Activated CD4-positive, alpha-beta T cell treated with anti-CD3 and anti-CD28 coated beads for 36 hours (primary cell): ENCODE results near the gene AMACR. TPM values are rescaled to one million over a fixed set of nuclear protein-coding genes. Genes with fewer than 3 reads are reported as not detected.

Experiments used
- ATAC-seq: fragments of 200-7000 bp; cut with Tn5 transposase; one replicate; pipeline ENCODE4 v1.10.0; 2021; ENCODE audit warnings: mild to moderate bottlenecking, moderate library complexity
- CTCF ChIA-PET: fragments of 350-600 bp; sonication (Branson Sonifier 250); formaldehyde crosslinking; loops from one replicate; lab custom pipeline; 2021; ENCODE audit warnings: antibody characterized with exemption; lab: Charles Lee
- POLR2A ChIA-PET: fragments of 350-600 bp; sonication (Branson Sonifier 250); formaldehyde crosslinking; loops from one replicate; lab custom pipeline; 2021; ENCODE audit warnings: antibody characterized with exemption, inconsistent platforms; lab: Charles Lee
- DNase-seq: peaks from one replicate; pipeline ENCODE4 v3.0.0-alpha.2; 2020
- H3K27ac Mint-ChIP-seq: one replicate; pipeline ENCODE4 v1.8.0; 2021; ENCODE audit warnings: mixed read lengths
- H3K27me3 Mint-ChIP-seq: one replicate; pipeline ENCODE4 v1.8.0; 2021; ENCODE audit warnings: mixed read lengths
- H3K36me3 Mint-ChIP-seq: one replicate; pipeline ENCODE4 v1.8.0; 2021; ENCODE audit warnings: low read depth, mixed read lengths
- H3K4me1 Mint-ChIP-seq: one replicate; pipeline ENCODE4 v1.8.0; 2021; ENCODE audit warnings: mixed read lengths
- H3K4me3 Mint-ChIP-seq: one replicate; pipeline ENCODE4 v1.8.0; 2021; ENCODE audit warnings: mild to moderate bottlenecking, moderate library complexity, mixed read lengths
- H3K9me3 Mint-ChIP-seq: one replicate; pipeline ENCODE4 v1.8.0; 2021; ENCODE audit warnings: low read depth, mixed read lengths
- intact Hi-C, 2 experiments: fragments of 100-400 bp; cut with DNase I in 1 of 2; cut with micrococcal nuclease in 1 of 2; formaldehyde crosslinking; loops; one replicate each; pipeline versions ENCODE4 v1.14.2 to v1.15.1; 2022 to 2024; cut with DNase I, micrococcal nuclease
- total RNA-seq, 2 experiments: library from RNA; stranded (reverse); gene quantifications; one replicate each; pipeline ENCODE4 v1.2.3, GENCODE V29; 2021

Gene AMACR
- total RNA-seq, 2 experiments from 2014 or later, result 3.3 to 6.0 TPM

- H3K27me3 Mint-ChIP-seq, result no peaks in the 10 kb centered on the region
- ChIA-PET POLR2A (no interaction called here), CTCF (interaction anchor here (1.4 to 2.0 kb wide), 2 partner anchors 8 to 11 kb away, joined by 3 to 9 read pairs; no protein-coding TSS in a partner anchor)
- peaks cover 32% of the 10 kb centered on the region for H3K4me1 Mint-ChIP-seq
- H3K9me3 Mint-ChIP-seq, result no peaks in the 10 kb centered on the region
- intact Hi-C loops, result loop anchor here (5.0 to 10.0 kb wide), 3 partner anchors 919 to 1693 kb away; partner anchors contain the start of genes DNAJC21 (in 1 of the 2) and MTMR12 (in 1 of the 2)
- H3K36me3 Mint-ChIP-seq, result peaks cover 2% of the 10 kb centered on the region
- H3K4me3 Mint-ChIP-seq, result no peak overlapping the region
- ATAC-seq (no peak), DNase-seq (no peak)
- H3K27ac Mint-ChIP-seq, result no peak overlapping the region
Observed at GRCh38 chr5:34005681-34006080, 2.2 kb downstream of the AMACR start.

GRCh38 chr5:34005211-34005610, 2.6 kb downstream of the AMACR start:
- H3K27ac Mint-ChIP-seq, result no peak overlapping the region
- ATAC-seq, result no peak
- intact Hi-C loops, result loop anchor here (5.0 to 10.0 kb wide), 3 partner anchors 920 to 1693 kb away; partner anchors contain the start of genes DNAJC21 (in 1 of the 2) and MTMR12 (in 1 of the 2)
- no peaks in the 10 kb centered on the region for H3K27me3 Mint-ChIP-seq
- H3K9me3 Mint-ChIP-seq, result no peaks in the 10 kb centered on the region
- H3K4me1 Mint-ChIP-seq, result peaks cover 32% of the 10 kb centered on the region
- ChIA-PET CTCF (interaction anchor here (1.4 kb wide), 1 partner anchor 10 kb away, joined by 3 read pairs; no protein-coding TSS in a partner anchor), POLR2A (no interaction called here)
- peaks cover 2% of the 10 kb centered on the region for H3K36me3 Mint-ChIP-seq
- DNase-seq, result no peak
- H3K4me3 Mint-ChIP-seq, result no peak overlapping the region

- intact Hi-C loops, result loop anchor here in 1 of 2 experiments (10.0 kb wide), 1 partner anchor 921 kb away; the partner anchor contains the start of gene DNAJC21
Observed at GRCh38 chr5:34003941-34004340, 3.9 kb downstream of the AMACR start.

GRCh38 chr5:34002629-34003328, 5.1 kb downstream of the AMACR start:
- ChIA-PET POLR2A (no interaction called here), CTCF (interaction anchor here (0.7 kb wide), 1 partner anchor 1219 kb away, joined by 3 read pairs; no protein-coding TSS in a partner anchor)
- Mint-ChIP-seq H3K27ac (no peak overlapping the region), H3K36me3 (peaks cover 2% of the 10 kb centered on the region), H3K4me1 (peaks cover 21% of the 10 kb centered on the region), H3K27me3 (no peaks in the 10 kb centered on the region), H3K9me3 (no peaks in the 10 kb centered on the region), H3K4me3 (no peak overlapping the region)
- ATAC-seq (peak; percentile 7), DNase-seq (no peak)
- intact Hi-C loops, result loop anchor here in 1 of 2 experiments (10.0 kb wide), 1 partner anchor 922 kb away; the partner anchor contains the start of gene DNAJC21

More at GRCh38 chr5:34003941-34004340, 3.9 kb downstream of the AMACR start:
- Mint-ChIP-seq H3K4me3 (no peak overlapping the region), H3K9me3 (no peaks in the 10 kb centered on the region), H3K27me3 (no peaks in the 10 kb centered on the region), H3K27ac (no peak overlapping the region), H3K36me3 (peaks cover 2% of the 10 kb centered on the region), H3K4me1 (peaks cover 27% of the 10 kb centered on the region)
- ChIA-PET POLR2A (no interaction called here), CTCF (no interaction called here)
- DNase-seq (no peak), ATAC-seq (no peak)

GRCh38 chr5:34001241-34001841, 6.5 kb downstream of the AMACR start:
- intact Hi-C loops, result loop anchor here in 1 of 2 experiments (10.0 kb wide), 1 partner anchor 923 kb away; the partner anchor contains the start of gene DNAJC21

GRCh38 chr5:33999978-34000377, 7.9 kb downstream of the AMACR start:
- Mint-ChIP-seq H3K36me3 (peaks cover 4% of the 10 kb centered on the region), H3K27ac (no peak overlapping the region), H3K27me3 (no peaks in the 10 kb centered on the region), H3K4me3 (no peak overlapping the region), H3K9me3 (no peaks in the 10 kb centered on the region), H3K4me1 (peaks cover 6% of the 10 kb centered on the region)
- no peak for DNase-seq
- ChIA-PET POLR2A (no interaction called here), CTCF (interaction anchor here (0.6 to 1.4 kb wide), 3 partner anchors 12 to 57 kb away, joined by 3 read pairs; no protein-coding TSS in a partner anchor)
- intact Hi-C loops, result loop anchor here in 1 of 2 experiments (5.0 to 10.0 kb wide), 2 partner anchors 467 to 925 kb away; partner anchors contain the start of gene DNAJC21
- no peak for ATAC-seq

More at GRCh38 chr5:34001241-34001841, 6.5 kb downstream of the AMACR start:
- Mint-ChIP-seq H3K4me3 (no peak overlapping the region), H3K4me1 (peaks cover 18% of the 10 kb centered on the region), H3K9me3 (no peaks in the 10 kb centered on the region), H3K27ac (no peak overlapping the region), H3K36me3 (peaks cover 4% of the 10 kb centered on the region), H3K27me3 (no peaks in the 10 kb centered on the region)
- ATAC-seq (no peak), DNase-seq (no peak)
- POLR2A ChIA-PET, result no interaction called here
- CTCF ChIA-PET, result interaction anchor here (1.2 kb wide), 1 partner anchor 19 kb away, joined by 3 read pairs; no protein-coding TSS in a partner anchor

- ChIA-PET POLR2A (no interaction called here), CTCF (interaction anchor here (0.9 to 2.7 kb wide), 9 partner anchors 9 to 467 kb away, joined by 3 to 12 read pairs (median 3); partner anchors contain the start of gene AMACR)
- Mint-ChIP-seq H3K4me3 (no peak overlapping the region), H3K9me3 (no peaks in the 10 kb centered on the region), H3K4me1 (peaks cover 6% of the 10 kb centered on the region), H3K27me3 (no peaks in the 10 kb centered on the region), H3K36me3 (peaks cover 6% of the 10 kb centered on the region), H3K27ac (no peak overlapping the region)
- DNase-seq (peak; percentile 44), ATAC-seq (peak; percentile 66)
- intact Hi-C loops, result loop anchor here (1.0 to 5.0 kb wide), 2 partner anchors 468 to 470 kb away; no protein-coding TSS in a partner anchor
Observed at GRCh38 chr5:33997331-33997983, 10.4 kb downstream of the AMACR start.

GRCh38 chr5:33995865-33996264, 12.0 kb downstream of the AMACR start:
- ChIA-PET POLR2A (no interaction called here), CTCF (interaction anchor here (2.7 kb wide), 1 partner anchor 469 kb away, joined by 12 read pairs; no protein-coding TSS in a partner anchor)
- no peak overlapping the region for H3K4me3 Mint-ChIP-seq
- peaks cover 6% of the 10 kb centered on the region for H3K36me3 Mint-ChIP-seq
- H3K9me3 Mint-ChIP-seq, result no peaks in the 10 kb centered on the region
- H3K27me3 Mint-ChIP-seq, result no peaks in the 10 kb centered on the region
- DNase-seq, result no peak
- H3K27ac Mint-ChIP-seq, result no peak overlapping the region
- peaks cover 6% of the 10 kb centered on the region for H3K4me1 Mint-ChIP-seq
- no peak for ATAC-seq
- intact Hi-C loops, result loop anchor here in 1 of 2 experiments (5.0 kb wide), 1 partner anchor 471 kb away; no protein-coding TSS in a partner anchor

- Mint-ChIP-seq H3K4me1 (peaks cover 6% of the 10 kb centered on the region), H3K27me3 (no peaks in the 10 kb centered on the region), H3K27ac (peak overlapping the region; percentile 2), H3K9me3 (no peaks in the 10 kb centered on the region), H3K36me3 (peaks cover 6% of the 10 kb centered on the region), H3K4me3 (no peak overlapping the region)
- POLR2A ChIA-PET, result no interaction called here
- ATAC-seq (peak; percentile 80), DNase-seq (peak; percentile 25)
- CTCF ChIA-PET, result interaction anchor here (1.0 kb wide), 1 partner anchor 11 kb away, joined by 3 read pairs; no protein-coding TSS in a partner anchor
- intact Hi-C loops, result loop anchor here in 1 of 2 experiments (5.0 kb wide), 1 partner anchor 472 kb away; no protein-coding TSS in a partner anchor
Observed at GRCh38 chr5:33994845-33995244, 13.0 kb downstream of the AMACR start.

GRCh38 chr5:33992864-33993263, 15.0 kb downstream of the AMACR start:
- no peaks in the 10 kb centered on the region for H3K27me3 Mint-ChIP-seq
- peaks cover 20% of the 10 kb centered on the region for H3K36me3 Mint-ChIP-seq
- intact Hi-C loops, result no loop called here
- no peak overlapping the region for H3K4me3 Mint-ChIP-seq
- H3K9me3 Mint-ChIP-seq, result no peaks in the 10 kb centered on the region
- ATAC-seq, result no peak
- H3K4me1 Mint-ChIP-seq, result peaks cover 6% of the 10 kb centered on the region
- CTCF ChIA-PET, result no interaction called here
- no peak overlapping the region for H3K27ac Mint-ChIP-seq
- no peak for DNase-seq
- POLR2A ChIA-PET, result no interaction called here
